Liver (tissue), 3 donors: ENCODE measurements around the gene ABCB4.

Source experiments
- ATF3 ChIP-seq: IDR thresholded peaks from 2 replicates; pipeline ENCODE4 v1.6.1; 2016; ENCODE audit warnings: antibody characterized with exemption
- FOXA1 ChIP-seq: IDR thresholded peaks from 2 replicates; pipeline ENCODE4 v1.6.1; 2016; ENCODE audit warnings: antibody characterized with exemption
- GABPA ChIP-seq, 2 donors: IDR thresholded peaks in 1 of 2; conservative IDR thresholded peaks in 1 of 2; 2 replicates each; pipeline ENCODE4 v1.6.1; 2016; ENCODE audit warnings: antibody characterized with exemption in 2 of 2, mild to moderate bottlenecking in 1 of 2, moderate library complexity in 1 of 2
- JUND ChIP-seq, 2 donors: IDR thresholded peaks; 2 replicates each; pipeline ENCODE4 v1.6.1; 2016; ENCODE audit warnings: antibody characterized with exemption in 2 of 2
- RXRA ChIP-seq, 2 donors: IDR thresholded peaks; 2 replicates each; pipeline ENCODE4 v1.6.1; 2017 to 2018; ENCODE audit warnings: antibody characterized with exemption in 2 of 2, mild to moderate bottlenecking in 1 of 2
- TAF1 ChIP-seq: conservative IDR thresholded peaks from 2 replicates; pipeline ENCODE4 v1.6.1; 2016; ENCODE audit warnings: antibody characterized with exemption, mild to moderate bottlenecking
- YY1 ChIP-seq: IDR thresholded peaks from 2 replicates; pipeline ENCODE4 v1.6.1; 2016; ENCODE audit warnings: antibody characterized with exemption, mild to moderate bottlenecking
- TF ChIP-seq, protein P1 (sequence below): fragments of 150-350 bp; IDR thresholded peaks from 2 replicates; pipeline ENCODE4 v1.5.1; 2017; ENCODE audit warnings: improper control_type of control experiment, low read depth, low read length; ENCODE audit not compliant: missing input control
- donor health status: healthy.
- donor health status: healthy.

DNA sequence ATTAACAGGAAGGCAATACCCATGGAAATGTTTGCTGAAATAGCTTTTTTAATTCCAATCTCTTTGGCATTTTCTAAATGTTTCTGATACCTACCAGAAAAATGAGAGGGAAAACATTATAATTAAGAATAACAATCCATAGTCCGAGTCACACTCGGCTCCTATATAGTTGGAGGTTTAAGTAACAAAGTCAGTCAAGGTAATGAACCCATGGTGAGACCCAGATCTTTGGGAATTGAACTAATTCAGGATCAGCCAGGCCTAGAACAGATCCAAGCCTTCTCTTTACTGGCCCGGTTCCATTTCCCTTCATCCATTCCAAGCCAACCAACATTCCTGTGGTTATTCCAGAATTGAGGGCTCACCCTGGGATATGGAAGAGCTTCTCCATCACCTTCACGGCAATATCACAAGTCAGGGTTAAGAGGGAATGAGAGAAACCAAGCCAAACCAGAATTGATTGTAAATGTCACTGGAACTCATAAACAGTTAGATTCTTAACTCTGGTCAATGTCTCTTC lies 28.3 kb downstream of the ABCB4 start:
- TF ChIP-seq, protein P1, sequence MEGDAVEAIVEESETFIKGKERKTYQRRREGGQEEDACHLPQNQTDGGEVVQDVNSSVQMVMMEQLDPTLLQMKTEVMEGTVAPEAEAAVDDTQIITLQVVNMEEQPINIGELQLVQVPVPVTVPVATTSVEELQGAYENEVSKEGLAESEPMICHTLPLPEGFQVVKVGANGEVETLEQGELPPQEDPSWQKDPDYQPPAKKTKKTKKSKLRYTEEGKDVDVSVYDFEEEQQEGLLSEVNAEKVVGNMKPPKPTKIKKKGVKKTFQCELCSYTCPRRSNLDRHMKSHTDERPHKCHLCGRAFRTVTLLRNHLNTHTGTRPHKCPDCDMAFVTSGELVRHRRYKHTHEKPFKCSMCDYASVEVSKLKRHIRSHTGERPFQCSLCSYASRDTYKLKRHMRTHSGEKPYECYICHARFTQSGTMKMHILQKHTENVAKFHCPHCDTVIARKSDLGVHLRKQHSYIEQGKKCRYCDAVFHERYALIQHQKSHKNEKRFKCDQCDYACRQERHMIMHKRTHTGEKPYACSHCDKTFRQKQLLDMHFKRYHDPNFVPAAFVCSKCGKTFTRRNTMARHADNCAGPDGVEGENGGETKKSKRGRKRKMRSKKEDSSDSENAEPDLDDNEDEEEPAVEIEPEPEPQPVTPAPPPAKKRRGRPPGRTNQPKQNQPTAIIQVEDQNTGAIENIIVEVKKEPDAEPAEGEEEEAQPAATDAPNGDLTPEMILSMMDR: no peak
- TF ChIP-seq YY1 (no peak), JUND (IDR thresholded peaks at IDR 0.05) (no peak), TAF1 (no peak), GABPA (IDR thresholded peaks at IDR 0.05 in 1 of 2, conservative IDR thresholded peaks at IDR 0.05 in 1 of 2) (no peak), ATF3 (no peak), FOXA1 (no peak), RXRA (IDR thresholded peaks at IDR 0.05) (no peak)
